ENCODE measurements around the gene AGAP1.

- TF ChIP-seq CTCF (IDR thresholded peaks at IDR 0.05) (no peak), EP300 (IDR thresholded peaks at IDR 0.05) (no peak), POLR2AphosphoS5 (IDR thresholded peaks at IDR 0.05) (no peak), POLR2A (IDR thresholded peaks at IDR 0.05) (no peak)
Observed at GRCh38 chr2:235695602-235695895, 201.7 kb downstream of the AGAP1 start.

All from sigmoid colon (tissue), 4 donors.